HepG2 (cell line): Measurements from ENCODE around the gene ZNF514. TPM values are rescaled to one million over a fixed set of nuclear protein-coding genes. Genes with fewer than 3 reads are reported as not detected.

Experiments
- CBX2 ChIP-seq, 2 experiments: fragments of 200-600 bp in 1 of 2; sonication (generic); formaldehyde crosslinking in 1 of 2; IDR thresholded peaks; 2 replicates each; pipeline versions ENCODE4 v1.7.0 to v1.8.1; 2018 to 2022; ENCODE audit warnings: low read depth in 2 of 2, low read length in 1 of 2, mild to moderate bottlenecking in 1 of 2, missing genetic modification reagents in 1 of 2
- HES4 ChIP-seq: sonication (generic); formaldehyde crosslinking; IDR thresholded peaks from 2 replicates; pipeline ENCODE4 v1.9.0; 2021; ENCODE audit warnings: mild to moderate bottlenecking, missing genetic modification reagents, borderline replicate concordance
- KDM2A ChIP-seq: sonication (generic); formaldehyde crosslinking; IDR thresholded peaks from 2 replicates; pipeline ENCODE4 v1.4.0; 2020; ENCODE audit warnings: low read depth, missing genetic modification reagents, borderline replicate concordance
- LBX2 ChIP-seq: sonication (generic); formaldehyde crosslinking; IDR thresholded peaks from 2 replicates; pipeline ENCODE4 v1.5.0; 2020; ENCODE audit warnings: missing genetic modification reagents, mild to moderate bottlenecking, borderline replicate concordance
- MED8 ChIP-seq: sonication (generic); formaldehyde crosslinking; IDR thresholded peaks from 2 replicates; pipeline ENCODE4 v1.8.1; 2023; ENCODE audit warnings: mild to moderate bottlenecking, missing genetic modification reagents; ENCODE audit not compliant: insufficient replicate concordance
- MEIS2 ChIP-seq: sonication (generic); formaldehyde crosslinking; IDR thresholded peaks from 2 replicates; pipeline ENCODE4 v1.9.0; 2021; ENCODE audit warnings: mild to moderate bottlenecking, missing genetic modification reagents
- NR0B2 ChIP-seq: sonication (generic); formaldehyde crosslinking; IDR thresholded peaks from 2 replicates; pipeline ENCODE4 v1.4.0; 2020; ENCODE audit warnings: mild to moderate bottlenecking, missing genetic modification reagents
- NR2F2 ChIP-seq: IDR thresholded peaks from 2 replicates; pipeline ENCODE4 v1.6.1; 2012; ENCODE audit warnings: low read depth, inconsistent platforms, borderline replicate concordance
- POGZ ChIP-seq: sonication (generic); formaldehyde crosslinking; IDR thresholded peaks from 2 replicates; pipeline ENCODE4 v1.4.0; 2020; ENCODE audit warnings: mild to moderate bottlenecking, missing genetic modification reagents
- SETDB1 ChIP-seq: sonication (generic); formaldehyde crosslinking; IDR thresholded peaks from 2 replicates; pipeline ENCODE4 v1.5.1; 2020; ENCODE audit warnings: missing genetic modification reagents, mild to moderate bottlenecking, borderline replicate concordance
- TBX2 ChIP-seq: sonication (generic); formaldehyde crosslinking; IDR thresholded peaks from 2 replicates; pipeline ENCODE4 v1.5.0; 2020; ENCODE audit warnings: missing genetic modification reagents, mild to moderate bottlenecking, borderline replicate concordance
- TMF1 ChIP-seq: sonication (generic); formaldehyde crosslinking; IDR thresholded peaks from 2 replicates; pipeline ENCODE4 v1.8.1; 2022; ENCODE audit warnings: low read depth, missing genetic modification reagents
- ZFAT ChIP-seq: sonication (generic); formaldehyde crosslinking; conservative IDR thresholded peaks from 2 replicates; pipeline ENCODE4 v1.8.1; 2023; ENCODE audit warnings: missing genetic modification reagents, inconsistent platforms
- ZKSCAN1 ChIP-seq: fragments of 150-350 bp; IDR thresholded peaks from 2 replicates; pipeline ENCODE4 v1.6.1; 2014; ENCODE audit warnings: low read length
- ZNF329 ChIP-seq: sonication (generic); formaldehyde crosslinking; IDR thresholded peaks from 2 replicates; pipeline ENCODE4 v1.9.0; 2021; ENCODE audit warnings: low read depth, mild to moderate bottlenecking, missing genetic modification reagents
- ZNF33B ChIP-seq: sonication (generic); formaldehyde crosslinking; IDR thresholded peaks from 2 replicates; pipeline ENCODE4 v1.5.1; 2020; ENCODE audit warnings: mild to moderate bottlenecking, missing genetic modification reagents
- ZNF503 ChIP-seq: sonication (generic); formaldehyde crosslinking; IDR thresholded peaks from 2 replicates; pipeline ENCODE4 v1.4.0; 2020; ENCODE audit warnings: missing genetic modification reagents
- ZNF766 ChIP-seq: sonication (generic); formaldehyde crosslinking; IDR thresholded peaks from 2 replicates; pipeline ENCODE4 v1.5.0; 2020; ENCODE audit warnings: missing genetic modification reagents, borderline replicate concordance
- ZNF83 ChIP-seq: sonication (generic); formaldehyde crosslinking; IDR thresholded peaks from 2 replicates; pipeline ENCODE4 v1.4.0; 2020; ENCODE audit warnings: missing genetic modification reagents, mild to moderate bottlenecking, borderline replicate concordance
- polyA plus RNA-seq, 8 experiments: library from polyadenylated mRNA; depleted of rRNA in 3 of 8; stranded (reverse) in 7 of 8; unstranded in 1 of 8; fragments of >200 nt; fragmentation: Illumina TruSeq in 4 of 8; extraction: Trizol in 4 of 8; gene quantifications; 2 replicates each; pipeline versions ENCODE4 v1.2.1 to v1.2.3, GENCODE V29; 2011 to 2016; ENCODE audit warnings: low read depth in 4 of 8, missing spikeins in 1 of 8, mixed read lengths in 1 of 8; ENCODE audit not compliant: insufficient read depth in 1 of 8
- total RNA-seq, 5 experiments: library from RNA; depleted of rRNA; stranded (reverse); fragments of >200 nt; fragmentation: Illumina TruSeq; extraction: Trizol; gene quantifications; 2 replicates each; pipeline ENCODE4 v1.2.3, GENCODE V29; 2016; ENCODE audit warnings: low read depth in 1 of 5
- TF ChIP-seq, protein P1 (sequence below): sonication (generic); formaldehyde crosslinking; IDR thresholded peaks from 2 replicates; pipeline ENCODE4 v1.5.0; 2020; ENCODE audit warnings: mild to moderate bottlenecking, missing genetic modification reagents
- TF ChIP-seq, protein P2 (sequence below): sonication (generic); formaldehyde crosslinking; IDR thresholded peaks from 2 replicates; pipeline ENCODE4 v1.5.0; 2020; ENCODE audit warnings: mild to moderate bottlenecking, missing genetic modification reagents

Gene ZNF514
- total and polyA plus RNA-seq, 2 of the 13 experiments (the other 11 are each of a cell fraction or from before 2014, with no cell fraction given): 15.2 to 18.7 TPM

DNA sequence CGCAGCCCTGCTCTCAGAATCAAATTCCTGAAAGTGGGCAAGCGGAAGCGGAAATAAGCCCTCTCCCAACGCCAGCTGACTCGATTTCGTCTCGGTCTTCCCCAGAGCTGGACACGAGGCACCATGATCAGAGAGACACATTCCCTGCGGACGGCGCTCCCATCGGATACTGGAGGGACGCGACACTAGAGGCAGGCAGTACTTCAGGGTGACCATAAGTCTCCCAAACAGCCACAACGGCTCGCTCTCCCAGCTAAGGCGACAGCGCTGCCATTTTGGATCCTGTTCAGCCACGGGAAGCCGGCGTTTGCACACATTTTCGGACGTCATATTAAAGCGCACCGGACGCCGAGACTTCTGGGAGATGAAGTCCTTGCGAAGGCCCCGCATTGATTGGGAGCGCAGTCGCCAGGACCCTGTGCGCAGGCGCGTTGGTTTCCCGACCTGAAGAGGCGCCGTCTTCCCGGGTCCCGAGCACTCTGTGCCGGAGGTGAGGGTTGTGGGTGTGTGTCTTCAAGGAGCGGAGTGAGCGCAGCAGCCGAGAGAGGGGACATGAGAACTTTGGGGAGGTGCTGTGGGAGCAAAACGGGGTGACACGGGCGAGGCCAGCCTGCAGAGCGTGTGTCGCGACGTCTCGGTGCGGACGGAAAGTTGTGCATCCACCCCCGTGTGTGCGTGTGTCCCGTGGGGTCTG lies 5.9 kb upstream of the ZNF514 start, which contains the start of gene ZNF2 (continued):
- TF ChIP-seq, protein P1, sequence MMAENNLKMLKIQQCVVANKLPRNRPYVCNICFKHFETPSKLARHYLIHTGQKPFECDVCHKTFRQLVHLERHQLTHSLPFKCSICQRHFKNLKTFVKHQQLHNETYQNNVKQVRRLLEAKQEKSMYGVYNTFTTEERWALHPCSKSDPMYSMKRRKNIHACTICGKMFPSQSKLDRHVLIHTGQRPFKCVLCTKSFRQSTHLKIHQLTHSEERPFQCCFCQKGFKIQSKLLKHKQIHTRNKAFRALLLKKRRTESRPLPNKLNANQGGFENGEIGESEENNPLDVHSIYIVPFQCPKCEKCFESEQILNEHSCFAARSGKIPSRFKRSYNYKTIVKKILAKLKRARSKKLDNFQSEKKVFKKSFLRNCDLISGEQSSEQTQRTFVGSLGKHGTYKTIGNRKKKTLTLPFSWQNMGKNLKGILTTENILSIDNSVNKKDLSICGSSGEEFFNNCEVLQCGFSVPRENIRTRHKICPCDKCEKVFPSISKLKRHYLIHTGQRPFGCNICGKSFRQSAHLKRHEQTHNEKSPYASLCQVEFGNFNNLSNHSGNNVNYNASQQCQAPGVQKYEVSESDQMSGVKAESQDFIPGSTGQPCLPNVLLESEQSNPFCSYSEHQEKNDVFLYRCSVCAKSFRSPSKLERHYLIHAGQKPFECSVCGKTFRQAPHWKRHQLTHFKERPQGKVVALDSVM (CRISPR knock-in tag): no peak
- TF ChIP-seq LBX2 (CRISPR knock-in tag) (peak; percentile 82; the same call in 1 of the 2 replicates), ZNF83 (CRISPR knock-in tag) (no peak; the same call in 1 of the 2 replicates), POGZ (peak; percentile 80), ZNF766 (CRISPR knock-in tag) (peak; percentile 25; the same call in 1 of the 2 replicates), ZNF329 (peak; percentile 47; the same call in 1 of the 2 replicates), TMF1 (peak; percentile 28; the same call in 1 of the 2 replicates), CBX2 (IDR thresholded peaks at IDR 0.05; ENCODE audit: low read depth, low read length) (no peak), CBX2 (CRISPR knock-in tag; IDR thresholded peaks at IDR 0.05; ENCODE audit: low read depth) (no peak), ZFAT (no peak), NR0B2 (CRISPR knock-in tag) (no peak), SETDB1 (no peak), TBX2 (peak; percentile 84; the same call in 1 of the 2 replicates), ZKSCAN1 (peak; percentile 37; the same call in 1 of the 2 replicates), ZNF503 (CRISPR knock-in tag) (peak; percentile 46; the same call in 1 of the 2 replicates), HES4 (CRISPR knock-in tag) (peak; percentile 80; the same call in 1 of the 2 replicates), MEIS2 (CRISPR knock-in tag) (no peak; the same call in 1 of the 2 replicates), ZNF33B (CRISPR knock-in tag) (peak; percentile 51; the same call in 1 of the 2 replicates), MED8 (CRISPR knock-in tag) (peak; percentile 82), NR2F2 (peak; percentile 20; the same call in 1 of the 2 replicates), KDM2A (CRISPR knock-in tag) (peak; percentile 92)
- TF ChIP-seq, protein P2, sequence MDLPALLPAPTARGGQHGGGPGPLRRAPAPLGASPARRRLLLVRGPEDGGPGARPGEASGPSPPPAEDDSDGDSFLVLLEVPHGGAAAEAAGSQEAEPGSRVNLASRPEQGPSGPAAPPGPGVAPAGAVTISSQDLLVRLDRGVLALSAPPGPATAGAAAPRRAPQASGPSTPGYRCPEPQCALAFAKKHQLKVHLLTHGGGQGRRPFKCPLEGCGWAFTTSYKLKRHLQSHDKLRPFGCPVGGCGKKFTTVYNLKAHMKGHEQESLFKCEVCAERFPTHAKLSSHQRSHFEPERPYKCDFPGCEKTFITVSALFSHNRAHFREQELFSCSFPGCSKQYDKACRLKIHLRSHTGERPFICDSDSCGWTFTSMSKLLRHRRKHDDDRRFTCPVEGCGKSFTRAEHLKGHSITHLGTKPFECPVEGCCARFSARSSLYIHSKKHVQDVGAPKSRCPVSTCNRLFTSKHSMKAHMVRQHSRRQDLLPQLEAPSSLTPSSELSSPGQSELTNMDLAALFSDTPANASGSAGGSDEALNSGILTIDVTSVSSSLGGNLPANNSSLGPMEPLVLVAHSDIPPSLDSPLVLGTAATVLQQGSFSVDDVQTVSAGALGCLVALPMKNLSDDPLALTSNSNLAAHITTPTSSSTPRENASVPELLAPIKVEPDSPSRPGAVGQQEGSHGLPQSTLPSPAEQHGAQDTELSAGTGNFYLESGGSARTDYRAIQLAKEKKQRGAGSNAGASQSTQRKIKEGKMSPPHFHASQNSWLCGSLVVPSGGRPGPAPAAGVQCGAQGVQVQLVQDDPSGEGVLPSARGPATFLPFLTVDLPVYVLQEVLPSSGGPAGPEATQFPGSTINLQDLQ (CRISPR knock-in tag): peak; percentile 80; the same call in 1 of the 2 replicates
